Measurements from ENCODE around the gene CNTNAP2. TPM values are rescaled to one million over a fixed set of nuclear protein-coding genes. Genes with fewer than 3 reads are reported as not detected.

CNTNAP2 gene
- total and polyA plus RNA-seq, 2 of the 4 experiments (the other 2 are of a cell fraction), result not detected

- BruUV-seq (replicated peaks), result no TSS peak
- WGBS, 2 experiments (ENCODE audit: extremely low coverage in 2 of 2, insufficient read length in 1 of 2), result no CpG with 5 or more reads among the region's 1 CpG
- dilution Hi-C loops (cut with HindIII; ENCODE audit: low sequenced_read_pairs, unreplicated experiment), result no loop called here
Observed at GRCh38 chr7:147276106-147276505, 1159.5 kb downstream of the CNTNAP2 start.

More at GRCh38 chr7:147276106-147276505, 1159.5 kb downstream of the CNTNAP2 start:
- Histone ChIP-seq H3K4me3 (ENCODE audit: insufficient read depth, low read depth, low read length) (no peak overlapping the region), H3K27me3 (ENCODE audit: control insufficient read depth, insufficient read depth, low read length) (no peaks in the 10 kb centered on the region), H4K91ac (ENCODE audit: insufficient read depth, low read depth, low read length) (no peak overlapping the region), H2BK15ac (ENCODE audit: low read depth, low read length) (no peak overlapping the region), H2AK9ac (replicated peaks; ENCODE audit: low read depth, low read length, poor library complexity) (no peak overlapping the region), H3K36me3 (ENCODE audit: control insufficient read depth, insufficient read depth, low read length) (no peaks in the 10 kb centered on the region), H2BK5ac (ENCODE audit: low read depth, low read length, poor library complexity, severe bottlenecking) (no peak overlapping the region), H3K79me1 (ENCODE audit: low read depth in 1 of 2, low read length in 2 of 2) (no peaks in the 10 kb centered on the region), H2AK5ac (ENCODE audit: low read depth, low read length) (no peak overlapping the region), H2AFZ (replicated peaks; ENCODE audit: low read length, poor library complexity) (no peak overlapping the region), H3K4me1 (ENCODE audit: control insufficient read depth, insufficient read depth, low read length) (no peaks in the 10 kb centered on the region), H3K9me3 (ENCODE audit: control insufficient read depth, insufficient read depth, low read length) (no peaks in the 10 kb centered on the region), H3K9ac (ENCODE audit: low read depth, low read length) (no peak overlapping the region), H3K4me2 (ENCODE audit: low read depth, low read length) (no peak overlapping the region), H4K20me1 (ENCODE audit: insufficient read depth, low read length) (no peaks in the 10 kb centered on the region), H3K9me1 (ENCODE audit: insufficient read depth, low read length) (no peaks in the 10 kb centered on the region), H3K14ac (replicated peaks; ENCODE audit: low read depth, low read length) (no peak overlapping the region), H2BK120ac (ENCODE audit: low read depth, low read length) (no peak overlapping the region), H3K18ac (ENCODE audit: low read depth, low read length) (no peak overlapping the region), H3K27ac (ENCODE audit: insufficient read depth, low read length) (no peak overlapping the region), H3K4ac (ENCODE audit: low read depth, low read length) (no peak overlapping the region), H2BK20ac (ENCODE audit: low read depth, low read length) (no peak overlapping the region), H3K23ac (ENCODE audit: low read depth, low read length) (no peak overlapping the region), H4K5ac (ENCODE audit: low read depth, low read length) (no peak overlapping the region), H3K56ac (ENCODE audit: extremely low read depth, insufficient read depth, low read length) (no peak overlapping the region), H4K8ac (ENCODE audit: low read depth in 2 of 2, low read length in 2 of 2) (no peak overlapping the region)
- ATAC-seq (ENCODE audit: low read depth) (no peak), DNase-seq (no peak)
- TF ChIP-seq POLR2A (IDR thresholded peaks at IDR 0.05; ENCODE audit: low read depth, low read length), result no peak
- TF ChIP-seq NFE2L2 (IDR thresholded peaks at IDR 0.05; ENCODE audit: low read depth, low read length), result no peak
- no peak for TF ChIP-seq MAZ (IDR thresholded peaks at IDR 0.05; ENCODE audit: borderline replicate concordance, low read depth, low read length)
- no peak for TF ChIP-seq RCOR1 (IDR thresholded peaks at IDR 0.05; ENCODE audit: insufficient replicate concordance, low read length)
- no peak for TF ChIP-seq SMC3 (IDR thresholded peaks at IDR 0.05; ENCODE audit: low read depth, low read length)
- TF ChIP-seq RFX5 (IDR thresholded peaks at IDR 0.05; ENCODE audit: low read depth, low read length), result no peak
- no peak for TF ChIP-seq MXI1 (IDR thresholded peaks at IDR 0.05; ENCODE audit: borderline replicate concordance, low read depth, low read length)
- no peak for TF ChIP-seq BHLHE40 (IDR thresholded peaks at IDR 0.05; ENCODE audit: low read depth, low read length)
- TF ChIP-seq CTCF (conservative IDR thresholded peaks at IDR 0.05; ENCODE audit: low read depth, low read length), result no peak
- no peak for TF ChIP-seq MAFK (IDR thresholded peaks at IDR 0.05; ENCODE audit: low read depth, low read length)
- TF ChIP-seq, protein P1, sequence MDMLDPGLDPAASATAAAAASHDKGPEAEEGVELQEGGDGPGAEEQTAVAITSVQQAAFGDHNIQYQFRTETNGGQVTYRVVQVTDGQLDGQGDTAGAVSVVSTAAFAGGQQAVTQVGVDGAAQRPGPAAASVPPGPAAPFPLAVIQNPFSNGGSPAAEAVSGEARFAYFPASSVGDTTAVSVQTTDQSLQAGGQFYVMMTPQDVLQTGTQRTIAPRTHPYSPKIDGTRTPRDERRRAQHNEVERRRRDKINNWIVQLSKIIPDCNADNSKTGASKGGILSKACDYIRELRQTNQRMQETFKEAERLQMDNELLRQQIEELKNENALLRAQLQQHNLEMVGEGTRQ (IDR thresholded peaks at IDR 0.05; ENCODE audit: low read depth, low read length), result no peak
- TF ChIP-seq, protein P2, sequence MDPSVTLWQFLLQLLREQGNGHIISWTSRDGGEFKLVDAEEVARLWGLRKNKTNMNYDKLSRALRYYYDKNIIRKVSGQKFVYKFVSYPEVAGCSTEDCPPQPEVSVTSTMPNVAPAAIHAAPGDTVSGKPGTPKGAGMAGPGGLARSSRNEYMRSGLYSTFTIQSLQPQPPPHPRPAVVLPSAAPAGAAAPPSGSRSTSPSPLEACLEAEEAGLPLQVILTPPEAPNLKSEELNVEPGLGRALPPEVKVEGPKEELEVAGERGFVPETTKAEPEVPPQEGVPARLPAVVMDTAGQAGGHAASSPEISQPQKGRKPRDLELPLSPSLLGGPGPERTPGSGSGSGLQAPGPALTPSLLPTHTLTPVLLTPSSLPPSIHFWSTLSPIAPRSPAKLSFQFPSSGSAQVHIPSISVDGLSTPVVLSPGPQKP (IDR thresholded peaks at IDR 0.05; ENCODE audit: borderline replicate concordance, low read depth, low read length), result no peak
- TF ChIP-seq CEBPB (IDR thresholded peaks at IDR 0.05; ENCODE audit: low read depth, low read length), result no peak
- no peak for TF ChIP-seq RAD21 (IDR thresholded peaks at IDR 0.05; ENCODE audit: low read length)
- TF ChIP-seq CHD1 (IDR thresholded peaks at IDR 0.05; ENCODE audit: low read depth, low read length), result no peak
- in situ Hi-C loops (cut with MboI; ENCODE audit: low sequenced_read_pairs), result no loop called here
- ChIA-PET POLR2A (ENCODE audit: unreplicated experiment) (no interaction called here), CTCF (no interaction called here)
- intact Hi-C loops (cut with micrococcal nuclease), result no loop called here
